NCI-H510A (cell line): Measurements from ENCODE around the gene BMP6.

Experiments used
- DNase-seq: peaks from one replicate; lab custom pipeline; 2025; lab: John Stamatoyannopoulos, UW

Gene BMP6

GRCh38 chr6:7747901-7748504, 22.1 kb downstream of the BMP6 start:
- DNase-seq: no peak

- no peak for DNase-seq
Observed at GRCh38 chr6:7749478-7749877, 23.6 kb downstream of the BMP6 start.

- no peak for DNase-seq
Observed at GRCh38 chr6:7750197-7750596, 24.3 kb downstream of the BMP6 start.

- DNase-seq: no peak
Observed at GRCh38 chr6:7758456-7758855, 32.6 kb downstream of the BMP6 start.

- no peak for DNase-seq
Observed at GRCh38 chr6:7759320-7759719, 33.4 kb downstream of the BMP6 start.

GRCh38 chr6:7761051-7761450, 35.2 kb downstream of the BMP6 start:
- no peak for DNase-seq

GRCh38 chr6:7762760-7763159, 36.9 kb downstream of the BMP6 start:
- no peak for DNase-seq

- DNase-seq: no peak
Observed at GRCh38 chr6:7763881-7764280, 38.0 kb downstream of the BMP6 start.

- no peak for DNase-seq
Observed at GRCh38 chr6:7765575-7766325, 39.9 kb downstream of the BMP6 start.

GRCh38 chr6:7769702-7770101, 43.8 kb downstream of the BMP6 start:
- DNase-seq: no peak

- no peak for DNase-seq
Observed at GRCh38 chr6:7770111-7770510, 44.2 kb downstream of the BMP6 start.

GRCh38 chr6:7770601-7771000, 44.7 kb downstream of the BMP6 start:
- no peak for DNase-seq

- DNase-seq: no peak
Observed at GRCh38 chr6:7773322-7773721, 47.4 kb downstream of the BMP6 start.

- DNase-seq: no peak
Observed at GRCh38 chr6:7773914-7774313, 48.0 kb downstream of the BMP6 start.

- DNase-seq: no peak
Observed at GRCh38 chr6:7776509-7776908, 50.6 kb downstream of the BMP6 start.

- no peak for DNase-seq
Observed at GRCh38 chr6:7777074-7777473, 51.2 kb downstream of the BMP6 start.

GRCh38 chr6:7781240-7781639, 55.3 kb downstream of the BMP6 start:
- DNase-seq: no peak

- no peak for DNase-seq
Observed at GRCh38 chr6:7784248-7784647, 58.3 kb downstream of the BMP6 start.

GRCh38 chr6:7784706-7785105, 58.8 kb downstream of the BMP6 start:
- no peak for DNase-seq

GRCh38 chr6:7785243-7786035, 59.5 kb downstream of the BMP6 start:
- DNase-seq: no peak

GRCh38 chr6:7786214-7786661, 60.3 kb downstream of the BMP6 start:
- no peak for DNase-seq

GRCh38 chr6:7787137-7787608, 61.3 kb downstream of the BMP6 start:
- no peak for DNase-seq

GRCh38 chr6:7787731-7788130, 61.8 kb downstream of the BMP6 start:
- DNase-seq: no peak
